ENCODE data around the gene SVBP. TPM values are rescaled to one million over a fixed set of nuclear protein-coding genes. Genes with fewer than 3 reads are reported as not detected.

The SVBP gene
- total RNA-seq, 1 experiment from 2014 or later, result 41.3 TPM

GRCh38 chr1:42757892-42758275 lies 59.3 kb downstream of the SVBP start:
- no peak overlapping the region for H3T11ph ChIP-seq (ENCODE audit: low read length)
- H2BK20ac ChIP-seq (ENCODE audit: low read depth, low read length, poor library complexity, severe bottlenecking), result no peak overlapping the region
- no peaks in the 10 kb centered on the region for H4K20me1 ChIP-seq (ENCODE audit: control insufficient read depth, insufficient read depth, insufficient read length)
- H3K18ac ChIP-seq (ENCODE audit: insufficient read length, low read depth, low read length), result no peak overlapping the region
- H4K91ac ChIP-seq (ENCODE audit: insufficient read length, low read depth, low read length), result no peak overlapping the region
- no peaks in the 10 kb centered on the region for H3K9me3 ChIP-seq (ENCODE audit: control insufficient read depth, low read depth, low read length)
- no peak overlapping the region for H3K27ac ChIP-seq (ENCODE audit: insufficient read length, low read depth, low read length)
- H3K23me2 ChIP-seq (ENCODE audit: insufficient read length, low read depth, low read length, poor library complexity, severe bottlenecking), result no peaks in the 10 kb centered on the region
- H3K4ac ChIP-seq (ENCODE audit: low read depth, low read length), result no peak overlapping the region
- H3K79me1 ChIP-seq (ENCODE audit: insufficient read depth, low read depth, low read length, poor library complexity, severe bottlenecking), result no peaks in the 10 kb centered on the region
- H3K79me2 ChIP-seq (ENCODE audit: insufficient read depth, low read length), result no peaks in the 10 kb centered on the region
- no peak overlapping the region for H3K23ac ChIP-seq (ENCODE audit: insufficient read length, low read depth, low read length)
- H2AFZ ChIP-seq (ENCODE audit: low read length), result no peak overlapping the region
- no peak overlapping the region for H2BK5ac ChIP-seq (ENCODE audit: insufficient read length, low read length)
- Mint-ChIP-seq H3K9me3 (no peaks in the 10 kb centered on the region), H3K4me3 (no peak overlapping the region), H3K36me3 (ENCODE audit: insufficient read depth in 1 of 3, low read depth in 3 of 3) (peaks cover 40 to 76% (median 74%) of the 10 kb centered on the region in 3 experiments), H3K27ac (no peak overlapping the region; a peak in 1 of 7 replicates), H3K27me3 (ENCODE audit: low read depth) (no peaks in the 10 kb centered on the region), H3K4me1 (peaks cover 0 to 3% of the 10 kb centered on the region in 2 experiments; a peak in 3 of 4 replicates)
- H4K5ac ChIP-seq (ENCODE audit: insufficient read length, low read depth, low read length), result no peak overlapping the region
- no peak overlapping the region for H3K56ac ChIP-seq (ENCODE audit: insufficient read length, low read depth, low read length)
- no peak overlapping the region for H3K14ac ChIP-seq (ENCODE audit: insufficient read depth, low read length)
- H2BK12ac ChIP-seq (ENCODE audit: insufficient read length, low read depth, low read length), result no peak overlapping the region
- no peak overlapping the region for H4K8ac ChIP-seq (replicated peaks; ENCODE audit: insufficient read length, low read depth, low read length)
- no peaks in the 10 kb centered on the region for H3K4me1 ChIP-seq (ENCODE audit: insufficient read depth, low read length)
- no peak for DNase-seq
- H3K4me2 ChIP-seq (ENCODE audit: insufficient read depth, insufficient read length, low read length), result no peak overlapping the region
- H2BK15ac ChIP-seq (ENCODE audit: low read depth, low read length), result no peak overlapping the region
- H3K9ac ChIP-seq (ENCODE audit: extremely low read depth, insufficient read length, low read length), result no peak overlapping the region
- TF ChIP-seq CTCF (conservative IDR thresholded peaks at IDR 0.05), result no peak
- H2AK5ac ChIP-seq (ENCODE audit: insufficient read length, low read length), result no peak overlapping the region
- no peak overlapping the region for H2BK120ac ChIP-seq (ENCODE audit: low read depth, low read length, poor library complexity, severe bottlenecking)
- H3K27me3 ChIP-seq (ENCODE audit: insufficient read depth, low read length), result no peaks in the 10 kb centered on the region

Other genes with a start within 250 kb of the SVBP start
- gene PPIH, start 159.0 kb downstream of the SVBP start, total RNA-seq (2021), result 87.5 and 89.3 TPM in 2 replicates
- 1,019 and 1,029 TPM in 2 replicates for gene YBX1, start 135.0 kb downstream of the SVBP start, total RNA-seq (2021)
- gene CLDN19, start 77.2 kb downstream of the SVBP start, total RNA-seq (2021), result 11.1 and 12.5 TPM in 2 replicates
- gene P3H1, start 50.4 kb downstream of the SVBP start, total RNA-seq (2021), result 43.3 and 47.1 TPM in 2 replicates
- 6.1 and 7.7 TPM in 2 replicates for gene C1orf50, start 50.1 kb downstream of the SVBP start, total RNA-seq (2021)
- gene TMEM269, start 32.4 kb downstream of the SVBP start, total RNA-seq (2021), result 0.17 and 0.44 TPM in 2 replicates
- 4.3 and 4.5 TPM in 2 replicates for gene ERMAP, start 275 bp downstream of the SVBP start, total RNA-seq (2021)
- gene ZNF691, start 29.2 kb upstream of the SVBP start, total RNA-seq (2021), result 18.6 and 20.1 TPM in 2 replicates
- gene SLC2A1, start 141.5 kb upstream of the SVBP start, total RNA-seq (2021), result 186 and 187 TPM in 2 replicates